HG03196 (cell line): ENCODE measurements around the gene ADORA1.

ENCODE experiments used
- ATAC-seq: cut with Tn5 transposase; IDR thresholded peaks from one replicate; pipeline ENCODE4 v1.9.1; 2021; ENCODE audit not compliant: unreplicated experiment

ADORA1 gene

DNA sequence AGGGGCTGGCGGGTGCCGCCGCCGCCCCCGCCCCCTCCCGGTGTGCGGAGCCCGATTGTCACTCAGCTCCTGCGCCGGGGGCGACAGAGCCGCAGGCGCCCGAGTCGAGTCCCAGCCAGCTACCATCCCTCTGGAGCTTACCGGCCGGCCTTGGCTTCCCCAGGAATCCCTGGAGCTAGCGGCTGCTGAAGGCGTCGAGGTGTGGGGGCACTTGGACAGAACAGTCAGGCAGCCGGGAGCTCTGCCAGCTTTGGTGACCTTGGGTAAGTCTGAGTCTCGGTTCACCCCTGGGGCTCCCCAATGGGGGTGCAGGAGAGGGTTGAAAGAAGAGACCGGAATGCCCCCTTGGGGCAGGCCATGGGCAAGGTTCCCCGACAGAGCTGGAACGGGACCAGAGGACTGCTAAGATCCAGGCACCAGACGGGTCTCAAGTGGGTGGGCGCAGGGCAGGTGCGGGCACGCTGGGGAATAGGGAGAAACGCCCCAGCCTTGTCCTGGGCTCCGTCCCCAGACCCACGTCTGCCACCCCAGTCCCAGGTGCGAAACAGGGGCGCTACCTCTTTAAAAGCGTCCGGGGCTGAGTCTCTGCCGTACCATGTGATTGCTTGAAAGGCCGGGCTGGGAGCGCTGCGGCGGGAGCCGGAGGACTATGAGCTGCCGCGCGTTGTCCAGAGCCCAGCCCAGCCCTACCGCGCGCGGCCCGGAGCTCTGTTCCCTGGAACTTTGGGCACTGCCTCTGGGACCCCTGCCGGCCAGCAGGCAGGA is at the start of gene ADORA1:
Gene ADORA1, plus strand, starts transcription at position 61 of the 765 bp plus-strand sequence. CDS start 1,116 bp downstream, outside the sequence.
- ATAC-seq: no peak

DNA sequence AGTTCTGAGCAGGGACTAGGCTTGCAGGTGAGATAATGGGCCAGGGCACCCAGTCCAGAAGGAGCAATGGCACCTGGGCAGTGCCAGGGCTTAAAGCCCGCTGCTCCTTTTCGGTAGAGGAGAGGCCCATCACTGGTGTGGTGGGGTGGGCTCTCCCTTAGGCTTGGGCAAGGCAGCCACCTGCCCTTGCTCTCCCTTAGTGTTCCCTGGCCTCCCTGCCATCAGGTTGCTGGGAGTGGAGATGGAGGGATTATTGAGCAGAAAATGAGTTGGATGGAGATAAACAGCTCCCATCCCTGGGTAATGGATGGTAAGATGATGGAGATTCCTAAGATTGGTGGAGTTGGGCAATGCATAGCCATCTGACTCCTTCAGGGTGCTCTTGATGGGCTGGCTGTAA is 49.6 kb upstream of the ADORA1 start:
- no peak for ATAC-seq

DNA sequence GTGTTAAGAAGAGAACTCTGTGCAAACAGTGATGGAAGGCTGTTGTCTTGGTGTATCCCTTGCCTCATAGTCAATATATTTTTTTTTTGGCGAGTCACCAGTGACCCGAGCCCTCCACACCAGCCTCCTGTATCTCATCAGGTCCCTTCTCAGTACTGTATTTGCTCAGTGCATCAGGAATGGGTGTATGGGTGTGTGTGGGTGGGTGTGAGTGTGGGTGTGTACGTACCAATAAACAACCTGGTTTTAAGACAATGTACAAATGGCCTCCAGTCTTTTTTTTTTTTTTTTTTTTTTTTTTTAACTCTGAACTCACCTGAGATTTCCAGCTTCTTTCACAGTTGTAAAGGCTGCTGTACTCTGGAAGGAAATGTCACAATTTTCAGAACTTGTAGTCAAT is 49.0 kb upstream of the ADORA1 start:
- no peak for ATAC-seq

DNA sequence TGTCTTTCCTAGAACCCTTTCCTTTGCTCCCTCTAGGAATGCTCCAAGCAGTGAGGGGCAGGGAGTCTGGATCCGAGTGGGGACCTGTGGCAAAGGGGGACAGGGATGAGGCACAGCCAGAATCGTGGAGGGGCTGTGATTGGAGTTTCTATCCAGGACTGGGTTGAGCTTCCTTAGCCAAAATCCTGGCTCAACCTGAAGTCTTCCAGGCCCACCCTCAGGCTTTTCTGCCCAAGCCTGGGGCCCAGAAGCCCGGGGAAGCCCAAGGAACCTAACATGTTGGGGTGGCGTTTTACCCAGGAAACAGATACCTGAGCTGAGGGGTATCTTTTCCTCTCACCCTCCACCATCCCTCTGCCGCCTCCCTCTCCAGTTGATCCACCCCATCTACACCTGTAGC is 47.1 kb upstream of the ADORA1 start:
- no peak for ATAC-seq

DNA sequence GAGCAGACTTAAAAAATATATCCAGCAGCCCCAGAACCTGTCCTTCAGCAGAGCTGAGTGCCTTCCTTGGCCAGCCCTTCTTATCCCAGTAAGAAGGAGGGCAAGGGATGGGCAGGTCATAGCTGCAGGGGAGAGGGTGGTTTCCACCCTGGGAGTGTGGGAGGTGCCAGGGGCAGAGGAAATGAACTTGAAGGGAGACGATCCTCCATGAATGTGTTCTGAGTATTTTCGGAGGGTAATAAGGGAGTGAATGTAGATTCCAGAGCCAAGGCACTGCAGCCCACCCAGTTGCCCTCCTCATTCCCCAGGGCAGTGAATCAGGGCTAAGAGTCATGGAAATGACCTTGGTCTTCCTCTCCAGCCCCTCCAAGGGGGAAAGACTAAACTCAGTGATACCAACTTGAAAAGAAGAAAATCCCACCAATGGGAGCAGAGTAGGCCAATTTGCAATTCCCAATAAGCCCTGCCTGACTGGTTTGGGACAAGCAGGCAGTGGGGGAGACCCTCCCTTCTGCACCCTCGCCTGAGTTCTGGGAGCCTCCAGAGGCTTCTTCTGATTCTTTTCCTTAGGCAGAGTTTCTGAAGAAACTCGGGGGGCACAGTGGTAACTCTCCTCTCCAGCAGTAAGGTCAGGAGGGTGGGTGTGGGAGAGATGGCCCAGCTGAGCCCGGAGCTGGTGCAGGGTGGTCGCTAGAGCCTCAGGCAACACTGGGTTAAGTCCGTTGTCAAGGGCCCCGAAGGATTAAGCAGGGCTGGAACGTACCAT is 45.9 kb upstream of the ADORA1 start:
- ATAC-seq: no peak

DNA sequence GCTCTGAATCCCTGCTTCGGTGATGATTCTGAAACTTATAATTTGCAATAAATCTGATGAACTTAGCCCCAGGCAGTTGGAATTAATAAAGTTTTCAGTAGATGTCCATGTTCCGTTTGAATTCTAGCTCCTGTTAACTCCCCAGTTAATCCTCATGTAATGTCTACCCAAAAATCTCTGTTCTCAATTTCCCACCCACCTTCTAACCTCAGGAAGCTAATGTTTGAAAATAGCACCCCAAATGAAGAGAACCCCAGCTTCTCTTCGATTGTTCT is 45.4 kb upstream of the ADORA1 start:
- ATAC-seq: no peak

DNA sequence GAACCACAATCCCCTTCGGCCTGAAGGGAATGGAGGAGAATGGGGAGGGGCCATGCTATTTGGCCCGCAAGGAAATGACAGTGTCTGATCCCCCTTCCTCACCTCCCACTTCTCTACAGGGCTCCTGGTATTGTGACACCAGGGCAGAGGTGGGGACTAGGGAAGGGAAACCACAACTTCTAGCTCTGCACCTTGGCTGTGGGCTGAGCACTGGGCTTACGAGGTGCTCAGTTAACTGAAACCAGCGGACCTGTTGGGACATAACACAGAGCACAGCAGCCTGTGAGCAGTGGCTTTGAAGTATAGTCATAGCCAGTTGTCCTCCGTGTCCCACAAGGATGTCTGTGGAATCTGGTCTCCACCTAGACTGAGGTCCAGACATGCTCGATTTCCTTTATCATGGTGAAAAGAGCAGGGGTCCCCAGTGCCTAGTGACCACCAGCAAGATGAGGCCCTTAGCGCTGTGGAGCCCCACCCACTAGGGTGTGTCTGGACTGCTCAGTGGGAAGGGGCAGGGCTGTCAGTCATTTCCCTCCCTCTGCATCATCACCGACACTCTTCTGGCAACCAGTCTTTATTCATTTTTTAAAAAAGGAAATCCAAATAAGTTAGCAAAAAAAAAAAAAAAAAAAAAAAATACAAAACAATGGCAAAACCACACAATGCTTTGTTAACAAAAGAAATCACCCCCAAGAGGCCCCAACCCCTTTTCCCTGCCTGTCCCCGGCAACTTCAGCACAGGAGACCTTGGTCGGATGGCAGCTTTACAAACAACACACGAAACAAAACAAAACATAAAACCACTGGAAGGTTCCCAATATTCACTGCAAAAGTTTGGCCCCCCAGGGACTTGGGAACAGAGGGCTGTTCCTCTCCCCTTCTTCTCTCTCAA is 44.7 kb upstream of the ADORA1 start:
- no peak for ATAC-seq

DNA sequence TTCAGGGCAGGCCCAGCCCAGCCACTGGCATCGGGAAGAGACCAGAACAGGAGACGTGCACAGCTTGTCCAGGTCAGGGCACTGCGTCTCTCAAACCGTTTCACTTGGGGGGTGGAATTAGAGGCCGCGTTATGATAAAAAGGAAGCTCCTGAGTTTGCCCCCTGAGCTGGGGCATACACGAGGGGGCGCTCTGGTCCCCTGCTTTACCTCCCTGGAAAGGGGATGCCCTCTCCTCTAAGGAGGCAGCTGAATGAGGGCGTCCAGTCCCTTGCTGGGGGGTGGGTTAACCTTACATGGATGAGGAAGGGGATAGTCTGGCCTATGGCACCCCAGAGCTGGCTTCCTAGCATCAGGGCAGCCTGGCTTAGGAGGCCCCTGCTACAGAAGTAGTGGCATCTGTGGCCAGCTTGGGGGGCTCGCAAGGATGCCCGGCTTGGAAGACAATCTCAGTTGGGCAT is 44.0 kb upstream of the ADORA1 start:
- ATAC-seq: no peak

DNA sequence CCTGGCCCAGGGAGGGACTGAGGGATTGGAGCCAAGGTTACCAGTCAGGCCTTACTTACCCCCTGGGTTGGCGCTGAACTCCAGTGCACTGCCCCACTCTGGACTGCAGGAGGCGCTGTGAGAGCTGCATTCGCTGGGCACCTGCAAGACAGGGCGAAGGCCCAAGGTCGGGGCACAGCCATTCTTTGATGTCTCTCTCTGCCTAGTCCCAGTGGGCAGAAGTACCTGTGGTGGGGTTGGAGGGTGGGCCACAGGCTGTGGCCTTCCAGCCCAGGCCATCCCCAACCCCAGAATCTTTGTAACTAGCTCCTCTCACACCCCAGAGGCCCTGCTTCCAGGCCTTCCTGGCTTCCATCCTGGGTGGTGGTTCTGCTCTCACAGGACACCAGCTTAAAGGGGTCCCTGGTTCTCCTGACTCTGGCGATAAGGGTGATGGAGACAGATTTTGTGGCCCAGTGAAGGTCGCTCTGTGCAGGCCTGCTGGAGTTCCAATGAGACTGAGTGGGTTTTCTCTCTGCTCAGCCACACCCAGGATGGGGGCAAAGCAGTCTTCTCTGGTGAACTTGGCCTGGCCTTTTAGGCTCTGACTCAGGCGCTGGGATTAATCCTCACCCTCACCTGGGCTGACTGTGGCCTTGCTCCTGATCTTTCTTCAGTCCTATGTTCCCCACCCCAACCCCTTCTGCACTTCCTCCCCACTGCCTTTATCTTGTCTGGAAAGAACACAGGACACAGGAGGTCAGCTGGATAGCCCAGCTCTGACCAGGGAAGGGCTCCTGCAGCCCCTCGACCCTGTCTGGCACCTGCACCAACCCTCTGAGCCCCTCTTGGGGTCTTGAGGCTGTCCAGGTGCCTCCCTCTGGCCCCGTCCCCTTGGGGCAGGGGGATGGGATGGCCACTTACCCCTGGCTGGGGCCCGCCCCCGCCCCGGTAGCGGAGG is 42.7 kb upstream of the ADORA1 start:
- ATAC-seq: no peak

DNA sequence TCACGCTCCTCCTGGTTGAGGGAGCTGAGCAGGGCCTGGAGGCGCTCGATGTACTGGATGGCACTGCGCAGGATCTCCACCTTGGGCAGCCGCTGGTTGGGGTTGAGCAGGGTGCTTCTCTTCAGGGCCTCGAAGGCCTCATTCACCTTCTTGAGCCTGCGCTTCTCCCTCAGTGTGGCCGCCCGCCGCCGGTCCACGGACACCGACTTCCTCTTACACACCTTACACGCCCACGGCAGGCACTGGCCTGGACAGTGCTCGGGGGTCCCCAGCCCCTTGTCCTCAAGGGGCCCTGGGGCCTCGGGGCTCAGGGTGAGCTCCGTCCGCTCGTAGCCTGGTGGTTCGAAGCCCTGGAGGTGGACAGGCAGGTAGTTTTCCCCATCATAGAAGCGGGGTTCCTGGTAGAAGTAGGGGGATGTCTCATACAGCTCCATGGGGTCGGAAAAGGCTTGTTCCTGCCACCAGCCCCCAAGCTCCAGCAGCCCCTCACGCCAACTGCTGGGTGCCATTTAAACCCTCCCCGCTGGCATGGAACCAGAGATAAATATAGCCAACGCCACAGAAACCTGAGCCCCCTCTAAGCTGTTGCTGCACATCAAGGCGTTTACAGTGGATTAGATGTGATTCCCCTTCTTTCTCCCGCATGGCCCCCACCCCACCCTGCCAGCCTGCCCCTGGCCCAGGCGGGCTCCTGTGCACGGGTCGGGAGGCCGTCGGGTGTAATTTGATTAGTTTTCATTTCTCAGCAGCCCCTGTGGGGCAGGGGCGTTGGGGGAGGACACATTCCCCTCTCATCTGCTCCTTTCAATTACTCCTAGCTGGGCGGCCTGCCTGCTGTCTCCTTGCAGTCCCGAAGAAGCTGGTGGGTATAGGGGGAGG is 41.8 kb upstream of the ADORA1 start, which contains the start of gene MYOG:
Gene MYOG, minus strand, starts transcription at position 485 of the 879 bp plus-strand sequence. Its CDS starts 51 bp downstream, at position 434.
- ATAC-seq: no peak

DNA sequence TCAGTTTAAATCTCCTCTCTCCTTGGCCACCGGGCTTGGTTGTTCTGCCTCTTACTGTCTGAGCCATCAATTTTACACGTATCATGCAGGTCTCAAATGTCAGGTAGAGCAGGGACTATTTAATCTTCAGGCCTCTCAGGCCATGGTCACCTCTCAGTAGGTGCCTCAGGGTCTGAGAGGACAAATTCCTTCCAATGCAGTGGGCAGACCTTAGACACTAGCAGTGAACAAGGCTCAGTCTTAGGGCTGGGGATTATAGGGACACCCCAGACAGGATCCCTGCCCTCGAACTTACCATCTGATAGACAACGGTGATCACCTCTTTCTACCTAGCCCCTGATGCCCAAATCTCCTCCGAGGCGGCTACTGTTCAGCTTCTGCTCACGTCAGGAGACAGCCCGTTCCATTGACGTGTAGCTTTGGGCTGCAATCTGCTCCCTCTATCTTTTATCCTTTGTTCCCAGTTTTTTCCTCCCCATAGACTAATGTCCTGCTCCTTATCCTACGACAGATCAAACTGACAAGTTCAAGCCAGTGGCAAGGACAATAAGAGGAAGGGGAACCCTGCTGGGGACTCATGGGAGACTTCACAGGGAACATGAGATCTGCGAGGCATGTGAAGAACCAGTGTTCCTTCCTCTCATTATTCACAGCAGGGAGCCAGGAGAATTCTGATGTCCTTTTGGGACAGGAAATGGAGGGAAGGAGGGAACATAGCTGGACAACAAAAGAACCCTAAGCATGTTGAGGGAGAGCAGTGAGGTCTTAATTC is 40.3 kb upstream of the ADORA1 start:
- ATAC-seq: no peak

DNA sequence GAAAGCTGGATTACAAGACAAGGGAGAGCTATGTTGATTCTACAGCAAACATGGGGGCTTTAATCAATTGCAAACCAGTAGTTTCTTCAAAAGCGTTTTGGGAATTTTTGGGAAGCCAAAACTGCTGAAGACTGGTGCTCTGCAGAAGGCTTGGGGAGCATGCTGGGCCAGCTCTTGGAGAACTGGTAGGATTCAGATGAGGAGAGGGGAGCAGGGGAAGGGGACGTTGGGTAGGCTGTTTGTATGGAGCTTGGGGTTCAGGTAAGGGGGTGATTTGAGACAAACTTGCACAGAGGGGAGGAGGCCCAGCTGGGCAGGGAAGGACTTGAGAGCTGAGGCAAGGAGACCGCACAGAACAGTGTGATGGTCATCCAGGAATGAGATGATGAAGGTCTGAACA is 39.1 kb upstream of the ADORA1 start:
- ATAC-seq: no peak

DNA sequence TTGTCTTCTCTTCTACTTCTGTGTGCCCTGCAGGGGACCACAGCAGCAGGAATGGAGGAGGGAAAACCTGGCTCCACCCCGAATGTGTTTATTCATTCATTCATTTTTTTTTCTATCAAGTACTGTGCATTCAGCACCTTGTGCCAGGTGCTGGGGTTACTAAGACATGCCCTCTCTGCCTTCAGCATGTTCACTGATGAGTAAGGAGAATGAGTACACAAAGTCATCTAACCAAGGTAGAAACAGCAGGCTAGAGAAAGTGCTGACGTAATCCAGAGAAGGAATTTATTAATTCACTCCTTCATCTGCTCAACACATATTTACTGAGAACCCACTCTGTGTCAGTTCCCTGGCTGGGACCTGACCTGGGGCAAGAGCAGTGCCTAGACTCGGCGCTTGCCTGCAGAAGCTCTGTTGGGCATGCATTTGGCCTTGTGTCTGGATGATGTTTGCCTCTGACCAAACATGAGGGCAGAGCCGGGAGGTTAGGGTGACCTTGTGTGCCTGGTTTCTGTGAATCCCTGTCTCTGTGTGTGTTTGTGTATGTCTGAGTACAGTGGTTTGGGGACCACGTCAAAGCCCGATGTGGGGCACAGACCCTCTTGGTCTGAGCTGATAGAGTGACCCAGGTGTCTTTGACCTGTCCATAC is 38.4 kb upstream of the ADORA1 start:
- ATAC-seq: no peak

DNA sequence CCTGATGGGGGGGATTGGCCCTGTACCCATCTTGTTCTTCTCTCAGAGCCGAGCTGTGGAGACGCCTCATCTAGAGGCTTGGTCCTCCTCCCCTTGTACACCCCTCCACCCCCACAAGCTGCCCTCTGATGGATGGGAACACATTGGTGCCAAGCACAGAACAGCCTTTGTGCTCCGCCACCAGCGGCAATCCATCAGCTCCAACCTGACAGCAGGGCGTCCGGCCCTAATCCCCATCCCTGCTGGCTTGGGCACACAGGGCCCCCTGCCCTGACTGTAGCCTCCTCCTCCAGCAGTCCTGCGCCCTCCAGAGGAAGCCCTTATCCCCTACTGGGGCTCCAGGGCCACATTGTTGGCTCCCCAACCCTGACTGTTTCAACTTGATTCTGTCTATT is 37.9 kb upstream of the ADORA1 start:
- ATAC-seq: no peak

DNA sequence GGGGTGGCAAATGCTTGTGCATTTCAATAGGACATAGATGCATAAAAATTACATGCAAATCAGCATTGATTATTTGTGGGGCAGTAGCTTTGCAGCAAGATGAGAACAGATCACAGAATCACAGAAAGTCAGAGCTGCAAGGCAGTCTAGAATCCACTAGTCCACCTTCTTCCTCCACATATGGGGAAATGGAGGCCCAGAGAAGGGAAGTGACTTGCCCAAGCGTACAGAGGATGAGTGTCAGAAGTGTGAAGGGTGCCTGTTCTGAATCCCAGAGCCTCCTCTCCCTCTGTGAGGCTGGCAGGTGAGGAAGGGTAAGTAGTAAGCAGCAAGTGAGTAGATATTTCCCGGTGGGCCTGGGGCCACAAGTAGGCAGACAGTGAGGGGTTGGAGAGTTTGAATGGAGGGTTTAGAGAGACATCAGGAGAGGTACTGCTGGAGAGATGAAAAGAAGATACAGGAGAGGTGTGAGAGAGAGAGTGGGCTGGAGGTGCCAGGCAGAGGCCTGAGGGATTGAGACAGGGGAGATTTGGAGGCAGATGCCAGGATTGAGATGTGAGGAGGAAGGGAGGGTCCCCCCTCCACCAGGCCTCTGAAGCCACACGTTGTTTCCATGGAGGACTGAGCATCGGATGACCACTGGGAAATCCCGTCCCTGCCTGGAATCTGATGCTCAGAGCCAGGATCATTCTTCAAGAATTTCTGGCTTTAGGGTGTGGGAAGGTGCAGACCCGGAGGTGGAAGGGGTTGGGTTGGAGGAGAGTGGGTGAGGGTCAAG is 36.9 kb upstream of the ADORA1 start:
- ATAC-seq: no peak

DNA sequence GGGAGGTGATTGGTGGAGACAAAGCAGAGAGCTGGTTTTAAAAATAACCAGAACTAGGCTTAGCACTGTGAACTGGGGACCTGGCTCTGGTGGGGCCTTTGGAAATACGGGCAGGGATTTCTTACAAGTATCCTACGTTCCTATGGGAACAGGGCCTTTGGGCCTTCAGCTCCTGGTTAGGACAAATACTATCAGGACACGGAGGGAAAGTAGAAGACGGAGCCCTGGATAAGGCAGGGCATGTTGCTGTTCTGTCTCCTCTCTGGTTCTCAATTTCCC is 36.4 kb upstream of the ADORA1 start:
- ATAC-seq: no peak

DNA sequence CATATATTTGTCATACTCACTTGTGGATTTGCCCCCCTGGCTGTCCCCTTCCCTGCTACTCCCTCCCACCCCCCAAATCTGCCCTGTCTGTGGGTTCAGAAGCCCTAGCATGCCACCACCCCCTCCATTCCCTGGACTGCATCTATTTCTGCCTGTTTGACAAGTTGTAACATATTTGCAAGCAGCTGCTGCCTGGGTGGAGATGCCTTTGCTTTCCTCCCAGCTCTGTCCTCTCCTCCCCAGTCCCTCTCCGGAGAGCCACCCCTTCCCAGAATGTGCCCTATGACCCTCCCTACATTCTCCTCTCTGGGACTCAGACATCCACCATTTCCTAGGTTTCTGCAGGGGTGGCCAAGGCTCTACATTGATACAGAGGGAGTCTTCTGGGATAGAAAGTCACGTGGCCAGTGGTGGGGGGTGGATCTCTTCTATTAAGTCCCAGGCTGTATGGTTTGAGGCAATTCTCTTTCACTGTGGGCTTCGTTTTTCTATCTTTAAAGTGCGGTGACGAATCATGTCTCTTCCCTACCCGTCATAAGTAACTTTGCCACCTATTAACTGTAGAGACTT is 35.7 kb upstream of the ADORA1 start:
- no peak for ATAC-seq
